Metanephros (tissue), 1 donor: ENCODE data around the gene COA5. TPM values are rescaled to one million over a fixed set of nuclear protein-coding genes. Genes with fewer than 3 reads are reported as not detected.

Experiments used
- total RNA-seq: library from RNA; depleted of rRNA; stranded (reverse); fragments of >200 nt; gene quantifications from one replicate; pipeline ENCODE4 v1.2.3, GENCODE V29; 2014

COA5 gene
- 42.2 TPM for total RNA-seq

GRCh38 chr2:98608116-98608961 lies at the start of gene COA5, which contains the start of gene UNC50:
TSS of gene COA5 (minus strand) at chr2:98608512. CDS start at chr2:98608405, 107 bp downstream.
TSS of gene UNC50 (plus strand) at chr2:98608589. CDS start at chr2:98609760, 1,171 bp downstream.

Other genes with a start within 250 kb of the COA5 start
- gene INPP4A, start 163.7 kb downstream of the COA5 start, total RNA-seq, result 36.2 TPM
- 39.8 TPM for gene UNC50, start 77 bp upstream of the COA5 start, total RNA-seq
- gene MGAT4A, start 122.6 kb upstream of the COA5 start, total RNA-seq, result 24.2 TPM